A172 (cell line): Measurements from ENCODE around the gene TRIM47. TPM values are rescaled to one million over a fixed set of nuclear protein-coding genes. Genes with fewer than 3 reads are reported as not detected.
A peak's percentile ranks its signal among the peaks of the same experiment; 100 is the strongest.

Experiments
- DNase-seq: peaks from one replicate; pipeline ENCODE4 v3.0.0-alpha.2; 2015; ENCODE audit warnings: low spot score
- total RNA-seq: library from RNA; depleted of rRNA; stranded (reverse); fragments of >200 nt; shearing (Covaris generic); gene quantifications from 2 replicates; pipeline ENCODE4 v1.2.3, GENCODE V29; 2014; rRNA removed

The TRIM47 gene
- 159 and 173 TPM in 2 replicates for total RNA-seq

DNA sequence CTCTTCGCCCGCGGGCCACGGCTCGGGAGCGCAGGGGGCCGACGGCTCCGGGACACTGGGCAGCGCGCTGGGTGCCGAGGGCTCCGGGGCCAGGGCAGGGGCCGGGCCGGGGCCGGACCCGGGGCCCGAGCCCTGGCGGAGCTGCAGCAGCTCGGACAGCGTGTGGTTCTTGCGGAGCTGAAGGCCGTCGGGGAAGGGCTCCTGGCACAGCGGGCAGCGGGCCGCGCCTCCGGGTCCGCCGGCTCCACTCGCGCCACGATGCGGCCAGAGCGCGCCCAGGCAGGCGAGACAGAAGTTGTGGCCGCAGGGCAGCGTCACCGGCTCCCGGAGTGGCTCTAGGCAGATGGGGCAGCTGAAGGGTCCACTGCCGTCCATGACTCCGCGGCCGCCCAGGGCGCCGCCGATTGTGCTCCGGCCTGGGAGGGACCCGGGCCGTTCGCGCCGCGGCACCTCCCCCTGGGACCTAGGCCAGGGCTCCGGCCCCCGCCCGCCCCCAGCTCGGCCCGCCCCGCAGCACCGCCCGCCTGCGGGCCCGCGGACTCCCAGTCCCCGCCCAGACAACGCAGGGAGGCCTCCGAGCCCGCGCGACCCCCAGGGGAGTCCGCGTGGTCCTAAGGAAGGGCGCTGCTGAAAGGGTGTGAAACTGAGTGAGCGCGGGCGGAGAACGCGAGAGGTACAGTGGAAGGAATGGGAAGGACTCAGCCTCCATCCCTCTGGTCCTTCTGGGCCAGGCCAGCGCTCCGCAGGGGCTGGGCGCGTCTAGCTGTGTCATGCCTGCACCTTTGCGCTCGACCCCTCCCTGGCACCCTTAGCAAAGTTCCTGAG, at the start of gene TRIM47:
TSS of gene TRIM47 (minus strand) at position 408 of the 825 bp plus-strand sequence. CDS start at position 375, 33 bp downstream.
- peak; percentile 71 for DNase-seq

GRCh38 chr17:75927286-75927922, 49.0 kb upstream of the TRIM47 start:
- DNase-seq = no peak

- DNase-seq = no peak
Observed at GRCh38 chr17:75926456-75926855, 48.1 kb upstream of the TRIM47 start.

DNA sequence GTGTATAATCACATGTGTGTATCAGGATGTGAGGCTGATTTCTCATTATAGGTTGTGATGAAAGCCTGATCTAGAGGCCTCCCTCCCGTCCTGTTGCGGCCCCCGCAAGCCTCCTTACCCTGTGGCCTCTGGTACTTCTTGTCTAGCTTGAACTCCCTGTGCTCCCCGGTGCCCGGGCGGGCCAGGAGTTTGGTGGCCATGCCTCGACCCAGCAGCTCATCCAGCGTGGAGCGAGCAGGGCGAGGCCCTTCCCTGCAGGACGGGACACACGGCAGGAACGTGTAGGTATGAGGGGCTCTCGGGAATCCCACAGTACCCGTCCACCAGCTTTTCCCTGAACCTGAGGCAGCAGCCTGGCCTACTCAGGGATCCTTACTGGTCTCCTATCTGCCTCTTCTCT, 47.5 kb upstream of the TRIM47 start:
- no peak for DNase-seq

- DNase-seq = no peak
Observed at GRCh38 chr17:75925103-75925502, 46.7 kb upstream of the TRIM47 start.

- no peak for DNase-seq
Observed at GRCh38 chr17:75922963-75923874, 44.8 kb upstream of the TRIM47 start.

DNA sequence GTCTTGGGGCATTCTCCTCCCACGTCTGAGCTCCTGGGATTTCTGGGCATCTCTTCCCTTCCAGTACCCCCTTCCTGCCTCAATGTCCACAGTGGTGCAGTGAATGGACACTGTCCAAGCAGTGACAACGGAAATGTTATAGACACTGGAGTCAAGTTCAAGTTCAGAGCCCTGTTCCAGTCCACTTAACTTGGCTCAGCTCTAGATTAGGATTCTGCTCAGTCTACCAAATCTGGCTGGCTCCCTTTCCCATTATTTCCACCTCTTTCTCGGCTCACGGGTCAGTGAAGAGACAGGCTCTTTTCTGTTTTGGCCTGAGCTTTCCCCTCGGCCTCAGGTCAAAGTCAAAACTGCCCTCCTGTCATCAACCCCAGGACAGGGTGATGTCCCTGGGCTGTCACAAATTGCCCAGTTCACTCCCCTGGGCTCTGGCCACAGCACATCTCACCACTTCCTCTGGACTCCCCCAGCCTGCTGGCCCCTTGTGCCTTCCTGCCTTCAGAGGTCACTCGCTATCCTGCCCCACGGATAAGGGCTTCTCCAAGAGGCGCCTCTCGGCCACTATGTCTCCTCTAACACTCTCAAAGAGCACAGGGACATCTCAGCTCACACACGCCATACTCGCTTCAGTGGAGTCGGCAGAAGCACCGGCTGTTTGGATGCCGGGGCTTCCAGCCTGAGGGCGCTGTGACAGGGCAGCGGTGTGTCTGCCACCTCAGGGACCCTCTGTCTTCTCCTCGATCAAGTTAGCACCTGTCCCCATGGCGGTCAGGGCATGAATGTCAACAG, 44.0 kb upstream of the TRIM47 start:
- DNase-seq = no peak

DNA sequence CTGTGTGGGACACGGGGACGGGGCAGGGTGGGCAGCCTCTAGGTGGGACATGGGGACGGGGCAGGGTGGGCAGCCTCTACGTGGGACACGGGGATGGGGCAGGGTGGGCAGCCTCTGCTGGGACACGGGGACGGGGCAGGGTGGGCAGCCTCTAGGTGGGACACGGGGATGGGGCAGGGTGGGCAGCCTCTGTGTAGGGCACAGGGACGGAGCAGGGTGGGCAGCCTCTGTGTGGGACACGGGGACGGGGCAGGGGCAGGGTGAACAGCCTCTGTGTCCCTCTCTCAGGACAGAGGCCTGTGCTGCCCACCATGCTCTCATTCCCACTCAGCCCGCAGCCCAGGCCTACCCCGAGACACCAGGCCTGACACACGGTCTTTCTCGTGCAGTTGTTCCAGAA, 43.2 kb upstream of the TRIM47 start:
- no peak for DNase-seq

GRCh38 chr17:75920045-75920560, 41.7 kb upstream of the TRIM47 start:
- no peak for DNase-seq

GRCh38 chr17:75919611-75920010, 41.2 kb upstream of the TRIM47 start:
- no peak for DNase-seq

DNA sequence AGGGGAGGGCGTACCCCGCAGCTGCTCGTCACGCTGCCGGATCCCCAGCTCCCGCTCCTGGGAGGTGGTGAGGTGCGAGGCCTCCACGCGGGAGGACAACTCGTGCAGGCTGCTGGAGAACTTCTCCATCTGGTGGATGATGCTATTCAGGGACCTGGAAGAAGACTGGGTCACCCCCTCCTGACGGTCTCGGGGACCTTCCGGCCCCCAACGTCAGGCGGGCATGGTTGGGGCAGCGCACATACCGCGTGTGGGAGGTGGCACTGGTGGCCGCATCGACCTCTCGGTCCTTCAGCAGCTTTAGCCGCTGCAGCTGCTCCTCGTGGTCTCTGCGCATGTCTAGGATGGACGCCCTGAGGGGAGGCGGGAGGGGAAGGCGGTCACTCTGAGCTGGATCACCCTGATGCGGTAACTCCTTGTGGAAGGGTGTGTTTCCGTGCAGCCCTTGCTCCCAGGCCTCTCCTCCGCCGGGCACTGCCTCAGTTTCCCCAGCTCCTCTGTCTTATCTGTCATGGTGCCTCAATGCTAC, 39.6 kb upstream of the TRIM47 start:
- no peak for DNase-seq

GRCh38 chr17:75917141-75917916, 38.9 kb upstream of the TRIM47 start:
- no peak for DNase-seq

- no peak for DNase-seq
Observed at GRCh38 chr17:75915268-75915667, 36.9 kb upstream of the TRIM47 start.

DNA sequence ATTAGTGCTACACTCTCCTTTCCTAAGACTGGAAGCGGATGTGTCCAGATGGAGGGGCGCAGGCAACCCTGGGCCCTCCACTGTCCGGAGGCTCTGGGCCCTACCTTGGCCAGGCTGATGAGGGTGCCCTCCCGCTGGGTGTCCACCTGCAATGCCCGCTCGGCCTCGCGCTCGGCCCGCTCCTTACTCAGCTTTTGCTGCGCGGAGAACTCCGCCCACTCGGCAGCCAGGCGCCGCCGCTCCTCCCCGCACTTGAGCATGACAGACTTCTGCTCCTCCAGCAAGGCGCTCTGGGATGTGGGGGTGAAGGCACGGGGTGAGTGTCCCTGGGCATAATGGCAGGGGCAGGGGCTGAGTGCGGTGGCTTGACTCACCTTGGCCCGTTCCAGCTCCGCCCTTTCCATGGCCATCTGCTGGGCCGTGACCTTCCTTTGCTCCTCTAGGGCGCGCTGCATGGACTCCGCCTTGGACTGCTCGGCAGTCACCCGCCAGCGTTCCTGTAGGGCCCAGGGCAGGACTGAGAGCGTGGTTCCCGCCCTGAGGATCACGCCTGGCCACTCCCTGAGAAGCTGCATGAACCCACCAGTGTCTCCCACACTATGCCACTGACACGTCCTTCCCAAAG, 36.4 kb upstream of the TRIM47 start:
- no peak for DNase-seq

GRCh38 chr17:75913537-75914210, 35.3 kb upstream of the TRIM47 start:
- DNase-seq = no peak

GRCh38 chr17:75910699-75911098, 32.3 kb upstream of the TRIM47 start:
- no peak for DNase-seq

GRCh38 chr17:75909812-75910274, 31.5 kb upstream of the TRIM47 start:
- DNase-seq = no peak

DNA sequence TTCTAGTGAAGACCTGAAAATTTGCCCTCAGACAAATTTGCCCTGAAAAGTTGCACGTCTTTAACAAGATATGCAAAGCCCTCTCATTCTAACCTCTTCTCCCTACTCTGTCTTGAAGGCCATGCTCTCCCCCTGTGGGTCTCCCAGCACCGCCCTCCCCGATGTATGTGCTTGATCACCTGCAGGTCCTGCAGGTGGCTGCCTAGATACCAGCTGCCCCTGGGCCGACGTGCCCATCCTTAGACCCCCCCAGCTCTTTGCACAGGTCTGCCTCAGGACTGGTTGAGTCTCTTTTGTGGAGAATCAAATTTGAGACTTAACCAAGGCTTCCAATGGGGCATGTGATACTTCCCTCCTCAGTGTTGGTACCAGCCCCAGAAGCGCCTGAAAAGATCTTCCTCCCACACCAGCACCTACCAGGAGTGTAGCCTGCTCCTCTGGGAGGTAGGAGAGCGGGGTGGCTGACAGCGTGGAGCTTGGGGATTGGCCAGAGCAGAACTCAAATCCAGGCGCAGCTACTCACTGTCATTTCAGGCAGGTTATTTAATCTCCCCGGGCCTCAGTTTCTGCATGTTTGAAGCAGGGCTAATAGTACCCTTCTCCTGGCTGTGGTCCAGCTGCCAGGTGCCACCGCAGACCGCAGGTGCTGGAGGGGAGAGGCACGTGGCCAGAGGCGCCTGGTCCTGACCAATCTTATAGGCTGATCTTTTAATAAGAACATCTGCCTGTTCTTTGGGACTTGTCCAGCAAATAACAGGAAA, 30.9 kb upstream of the TRIM47 start:
- DNase-seq = no peak
